OCI-LY7 (cell line): ENCODE measurements around the gene SRGN.

Experiments used
- CTCF ChIP-seq: fragments of 200-600 bp; sonication (generic); conservative IDR thresholded peaks from 2 replicates; pipeline ENCODE4 v1.5.1; 2014; ENCODE audit warnings: mild to moderate bottlenecking, antibody characterized with exemption, low read length, moderate library complexity, mixed read lengths
- EZH2phosphoT487 ChIP-seq: fragments of 200-600 bp; sonication (generic); IDR thresholded peaks from 2 replicates; pipeline ENCODE4 v1.6.1; 2018; ENCODE audit warnings: low read depth, borderline replicate concordance, mild to moderate bottlenecking, mixed run types, antibody characterized with exemption, low read length, moderate library complexity, mixed read lengths

GRCh38 chr10:69145329-69145728, 57.4 kb downstream of the SRGN start:
- TF ChIP-seq CTCF (no peak), EZH2phosphoT487 (no peak)
